ENCODE measurements around the gene MEF2C. TPM values are rescaled to one million over a fixed set of nuclear protein-coding genes. Genes with fewer than 3 reads are reported as not detected.

MEF2C gene
- total RNA-seq, 1 donor from 2014 or later: 20.5 TPM

DNA sequence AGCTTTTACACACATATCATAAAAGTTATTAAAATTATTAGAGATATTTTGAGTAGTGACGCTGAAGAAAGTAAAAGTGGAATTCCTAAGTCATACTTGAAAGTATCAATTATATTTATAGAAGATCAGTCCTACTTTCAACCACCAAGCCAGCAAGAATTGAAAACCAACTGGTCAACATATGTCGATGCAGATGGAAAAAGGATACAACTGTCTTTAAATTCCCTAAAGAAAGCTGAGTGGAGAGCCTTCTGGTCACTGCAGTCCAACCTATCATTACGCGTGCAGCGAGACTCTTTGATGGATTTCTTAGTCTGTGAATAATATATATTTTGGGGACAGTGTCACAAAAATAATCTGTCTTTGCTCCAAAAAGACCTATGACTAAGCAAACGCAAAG, 15.3 kb downstream of the MEF2C start:
- Histone ChIP-seq H3K4me1 (ENCODE audit: insufficient read depth, low read length) (no peaks in the 10 kb centered on the region), H3K27me3 (ENCODE audit: insufficient read depth, low read length) (no peaks in the 10 kb centered on the region), H4K20me1 (ENCODE audit: insufficient read depth, low read length) (no peaks in the 10 kb centered on the region), H2AFZ (ENCODE audit: low read depth, low read length) (no peak overlapping the region), H3K27ac (ENCODE audit: low read depth, low read length) (no peak overlapping the region), H3K4me3 (ENCODE audit: insufficient read depth, low read depth, low read length) (no peak overlapping the region), H3K4me2 (ENCODE audit: low read length) (no peak overlapping the region), H3K9me3 (ENCODE audit: insufficient read depth, low read depth, low read length) (no peaks in the 10 kb centered on the region), H3K79me2 (ENCODE audit: insufficient read depth, low read length) (no peaks in the 10 kb centered on the region), H3K9ac (ENCODE audit: low read length) (no peak overlapping the region), H3K36me3 (ENCODE audit: insufficient read depth, low read length) (no peaks in the 10 kb centered on the region)
- no peaks in the 10 kb centered on the region for H3K9me3 Mint-ChIP-seq (ENCODE audit: unreplicated experiment)
- H3K4me1 Mint-ChIP-seq (ENCODE audit: low read depth, unreplicated experiment): no peaks in the 10 kb centered on the region
- no peak overlapping the region for H3K4me3 Mint-ChIP-seq (ENCODE audit: unreplicated experiment)
- H3K27ac Mint-ChIP-seq (ENCODE audit: unreplicated experiment): no peak overlapping the region
- TF ChIP-seq EZH2 (IDR thresholded peaks at IDR 0.05; ENCODE audit: insufficient read depth, low read length): no peak
- TF ChIP-seq CTCF (IDR thresholded peaks at IDR 0.05; ENCODE audit: insufficient read depth, low read depth, low read length): no peak
- DNase-seq (ENCODE audit: low read depth): no peak
- no peaks in the 10 kb centered on the region for H3K27me3 Mint-ChIP-seq (ENCODE audit: low read depth, unreplicated experiment)
- no peaks in the 10 kb centered on the region for H3K36me3 Mint-ChIP-seq (ENCODE audit: low read depth, unreplicated experiment)
- FAIRE-seq: no peak

DNA sequence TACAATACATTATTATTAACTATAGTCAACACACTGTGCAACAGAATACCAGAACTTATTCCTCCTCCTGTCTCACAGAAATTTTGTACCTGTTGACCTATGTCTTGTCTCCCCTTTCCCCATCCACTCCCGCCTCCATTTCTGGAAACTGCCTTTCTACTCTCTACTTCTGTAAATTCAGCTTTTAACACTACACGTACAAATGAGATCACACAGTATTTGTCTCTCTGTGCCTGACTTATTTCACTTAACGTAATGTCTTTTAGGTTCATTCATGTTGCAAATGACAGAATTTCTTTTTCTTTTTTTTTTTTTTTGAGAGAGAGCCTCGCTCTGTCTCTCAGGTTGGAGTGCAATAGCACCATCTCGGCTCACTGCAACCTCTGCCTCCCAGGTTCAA, 19.5 kb downstream of the MEF2C start:
- FAIRE-seq (no peak), DNase-seq (ENCODE audit: low read depth) (no peak)
- Mint-ChIP-seq H3K9me3 (ENCODE audit: unreplicated experiment) (no peaks in the 10 kb centered on the region), H3K4me3 (ENCODE audit: unreplicated experiment) (no peak overlapping the region), H3K27ac (ENCODE audit: unreplicated experiment) (no peak overlapping the region), H3K27me3 (ENCODE audit: low read depth, unreplicated experiment) (no peaks in the 10 kb centered on the region), H3K4me1 (ENCODE audit: low read depth, unreplicated experiment) (no peaks in the 10 kb centered on the region), H3K36me3 (ENCODE audit: low read depth, unreplicated experiment) (no peaks in the 10 kb centered on the region)
- Histone ChIP-seq H3K4me1 (ENCODE audit: insufficient read depth, low read length) (no peaks in the 10 kb centered on the region), H3K79me2 (ENCODE audit: insufficient read depth, low read length) (no peaks in the 10 kb centered on the region), H2AFZ (ENCODE audit: low read depth, low read length) (no peak overlapping the region), H3K9ac (ENCODE audit: low read length) (no peak overlapping the region), H3K36me3 (ENCODE audit: insufficient read depth, low read length) (no peaks in the 10 kb centered on the region), H3K27me3 (ENCODE audit: insufficient read depth, low read length) (no peaks in the 10 kb centered on the region), H4K20me1 (ENCODE audit: insufficient read depth, low read length) (no peaks in the 10 kb centered on the region), H3K4me2 (ENCODE audit: low read length) (no peak overlapping the region), H3K9me3 (ENCODE audit: insufficient read depth, low read depth, low read length) (no peaks in the 10 kb centered on the region), H3K27ac (ENCODE audit: low read depth, low read length) (no peak overlapping the region), H3K4me3 (ENCODE audit: insufficient read depth, low read depth, low read length) (no peak overlapping the region)
- TF ChIP-seq EZH2 (IDR thresholded peaks at IDR 0.05; ENCODE audit: insufficient read depth, low read length) (no peak), CTCF (IDR thresholded peaks at IDR 0.05; ENCODE audit: insufficient read depth, low read depth, low read length) (no peak)

DNA sequence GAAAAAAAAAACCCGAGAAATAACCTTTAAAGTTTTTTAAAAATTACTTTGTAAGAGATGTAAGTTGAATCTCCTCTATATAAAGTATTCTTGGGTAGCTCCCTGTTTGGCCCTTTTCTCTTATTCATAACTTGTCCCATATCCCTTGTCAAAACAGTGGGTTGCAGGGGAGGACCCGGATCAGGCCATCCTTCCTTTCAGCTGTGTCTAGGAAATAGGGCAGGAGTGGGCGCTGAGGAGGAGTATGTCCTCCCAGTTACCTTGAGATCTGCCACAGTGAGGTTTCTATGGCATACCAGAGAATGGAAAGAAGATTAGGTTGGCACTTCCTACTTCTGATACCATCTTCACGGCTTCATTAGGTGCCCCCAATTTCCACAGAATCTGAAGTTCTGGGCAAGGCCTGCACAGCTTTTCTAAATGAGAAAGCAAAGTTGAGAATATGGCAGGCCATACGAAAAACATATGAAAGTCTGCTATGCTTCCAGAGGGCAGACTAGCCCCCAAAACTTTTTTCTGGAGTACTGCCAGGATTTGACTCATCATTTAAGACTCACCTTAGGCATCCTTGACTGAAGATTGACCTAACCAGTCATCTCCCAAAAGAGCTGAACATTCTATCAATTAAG, 20.3 kb downstream of the MEF2C start:
- TF ChIP-seq EZH2 (IDR thresholded peaks at IDR 0.05; ENCODE audit: insufficient read depth, low read length): no peak
- TF ChIP-seq CTCF (IDR thresholded peaks at IDR 0.05; ENCODE audit: insufficient read depth, low read depth, low read length): no peak
- Mint-ChIP-seq H3K27me3 (ENCODE audit: low read depth, unreplicated experiment) (no peaks in the 10 kb centered on the region), H3K9me3 (ENCODE audit: unreplicated experiment) (no peaks in the 10 kb centered on the region), H3K36me3 (ENCODE audit: low read depth, unreplicated experiment) (peaks cover 5% of the 10 kb centered on the region), H3K4me3 (ENCODE audit: unreplicated experiment) (no peak overlapping the region), H3K27ac (ENCODE audit: unreplicated experiment) (no peak overlapping the region), H3K4me1 (ENCODE audit: low read depth, unreplicated experiment) (no peaks in the 10 kb centered on the region)
- H3K4me3 ChIP-seq (ENCODE audit: insufficient read depth, low read depth, low read length): no peak overlapping the region
- no peaks in the 10 kb centered on the region for H3K27me3 ChIP-seq (ENCODE audit: insufficient read depth, low read length)
- no peak overlapping the region for H3K9ac ChIP-seq (ENCODE audit: low read length)
- H4K20me1 ChIP-seq (ENCODE audit: insufficient read depth, low read length): no peaks in the 10 kb centered on the region
- H3K27ac ChIP-seq (ENCODE audit: low read depth, low read length): no peak overlapping the region
- no peak overlapping the region for H2AFZ ChIP-seq (ENCODE audit: low read depth, low read length)
- no peaks in the 10 kb centered on the region for H3K79me2 ChIP-seq (ENCODE audit: insufficient read depth, low read length)
- H3K9me3 ChIP-seq (ENCODE audit: insufficient read depth, low read depth, low read length): no peaks in the 10 kb centered on the region
- no peaks in the 10 kb centered on the region for H3K4me1 ChIP-seq (ENCODE audit: insufficient read depth, low read length)
- FAIRE-seq: no peak
- H3K36me3 ChIP-seq (ENCODE audit: insufficient read depth, low read length): no peaks in the 10 kb centered on the region
- no peak overlapping the region for H3K4me2 ChIP-seq (ENCODE audit: low read length)
- no peak for DNase-seq (ENCODE audit: low read depth)
